Measurements from ENCODE around the gene AIFM3. TPM values are rescaled to one million over a fixed set of nuclear protein-coding genes. Genes with fewer than 3 reads are reported as not detected.
A peak's percentile ranks its signal among the peaks of the same experiment; 100 is the strongest.

The AIFM3 gene
- total and polyA plus RNA-seq, 12 donors = 0.24 to 1.5 (median 0.50) TPM; not detected in 1

- ATAC-seq = no peak
- peaks cover 0 to 13% (median 0%) of the 10 kb centered on the region in 9 donors for H3K36me3 ChIP-seq
- no peak for TF ChIP-seq CTCF (IDR thresholded peaks at IDR 0.05)
- no peaks in the 10 kb centered on the region for H3K27me3 ChIP-seq
- H3K4me3 ChIP-seq = no peak overlapping the region
- H3K9me3 ChIP-seq = no peaks in the 10 kb centered on the region
- no peak for DNase-seq
- 43 to 68% methylated on average over 1 of the region's 1 CpG for WGBS, 2 donors
- intact Hi-C loops (cut with DNase I) = loop anchor here in 1 of 10 donors (10.0 kb wide), 1 partner anchor 81 kb away; no protein-coding TSS in a partner anchor
- H3K4me1 ChIP-seq = peaks cover 8 to 66% (median 50%) of the 10 kb centered on the region in 9 donors
- no peak overlapping the region for H3K27ac ChIP-seq
Measured at GRCh38 chr22:20944042-20944441, 23.0 kb upstream of the AIFM3 start.

GRCh38 chr22:20945578-20945934, 21.5 kb upstream of the AIFM3 start:
- Histone ChIP-seq H3K4me1 (peaks cover 8 to 53% (median 38%) of the 10 kb centered on the region in 9 donors), H3K27ac (peak overlapping the region in 6 of 10 donors; percentile 17 to 42 (median 24)), H3K27me3 (no peaks in the 10 kb centered on the region), H3K9me3 (no peaks in the 10 kb centered on the region), H3K4me3 (no peak overlapping the region), H3K36me3 (peaks cover 0 to 28% (median 10%) of the 10 kb centered on the region in 9 donors)
- no peak for TF ChIP-seq CTCF (IDR thresholded peaks at IDR 0.05)
- peak in 1 of 8 donors; percentile 11 for ATAC-seq
- intact Hi-C loops (cut with DNase I) = loop anchor here in 1 of 10 donors (10.0 kb wide), 1 partner anchor 79 kb away; no protein-coding TSS in a partner anchor
- 73 to 85% methylated on average over 2 of the region's 2 CpGs for WGBS, 2 donors
- no peak for DNase-seq

- intact Hi-C loops (cut with DNase I) = loop anchor here in 1 of 10 donors (10.0 kb wide), 1 partner anchor 78 kb away; no protein-coding TSS in a partner anchor
- Histone ChIP-seq H3K36me3 (peaks cover 0 to 31% (median 14%) of the 10 kb centered on the region in 9 donors), H3K4me3 (no peak overlapping the region), H3K27me3 (no peaks in the 10 kb centered on the region), H3K4me1 (peaks cover 8 to 46% (median 31%) of the 10 kb centered on the region in 9 donors), H3K27ac (peak overlapping the region in 7 of 10 donors; percentile 19 to 55 (median 29)), H3K9me3 (no peaks in the 10 kb centered on the region)
- no peak for DNase-seq
- 61 to 73% methylated on average over 7 of the region's 7 CpGs for WGBS, 2 donors
- TF ChIP-seq CTCF (IDR thresholded peaks at IDR 0.05) = no peak
- peak in 7 of 8 donors; percentile 17 to 92 (median 80) for ATAC-seq
Measured at GRCh38 chr22:20946080-20946986, 20.7 kb upstream of the AIFM3 start.

GRCh38 chr22:20946991-20947390, 20.1 kb upstream of the AIFM3 start:
- TF ChIP-seq CTCF (IDR thresholded peaks at IDR 0.05) = no peak
- H3K4me1 ChIP-seq = peaks cover 8 to 42% (median 30%) of the 10 kb centered on the region in 9 donors
- peaks cover 0 to 38% (median 14%) of the 10 kb centered on the region in 9 donors for H3K36me3 ChIP-seq
- intact Hi-C loops (cut with DNase I) = loop anchor here in 1 of 10 donors (10.0 kb wide), 1 partner anchor 78 kb away; no protein-coding TSS in a partner anchor
- ATAC-seq = peak in 1 of 8 donors; percentile 19
- H3K4me3 ChIP-seq = no peak overlapping the region
- no peaks in the 10 kb centered on the region for H3K27me3 ChIP-seq
- DNase-seq = no peak
- WGBS, 2 donors = 95 to 100% methylated on average over 1 of the region's 1 CpG
- peak overlapping the region in 4 of 10 donors; percentile 19 to 55 (median 30) for H3K27ac ChIP-seq
- H3K9me3 ChIP-seq = no peaks in the 10 kb centered on the region

Measured in heart right ventricle (tissue), 16 donors.